ENCODE data around the gene KLHL29. TPM values are rescaled to one million over a fixed set of nuclear protein-coding genes. Genes with fewer than 3 reads are reported as not detected.

Gene KLHL29
- total RNA-seq, 5 donors from 2014 or later (not counting 1 experiment from before 2014, with no cell fraction given), result 1.8 to 6.6 (median 2.5) TPM

DNA sequence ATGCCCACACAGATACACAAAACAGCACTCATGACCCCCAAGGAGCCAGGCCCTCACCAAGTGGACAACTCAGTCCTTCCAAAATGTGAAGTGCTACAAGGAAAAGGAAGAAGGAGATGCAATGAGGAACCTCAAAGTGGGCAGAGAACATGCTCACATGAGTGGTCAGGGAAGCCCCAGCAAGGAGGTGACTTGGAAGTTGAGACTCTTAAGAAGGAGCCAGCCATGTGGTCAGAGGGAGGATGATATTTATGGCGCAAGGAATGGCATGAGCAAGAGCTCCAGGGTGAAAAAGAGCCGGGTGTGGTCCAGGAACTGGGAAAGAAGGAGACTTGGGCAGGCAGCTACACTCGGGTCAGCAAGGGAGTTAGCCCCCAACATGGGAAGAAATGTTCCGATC is 30.0 kb upstream of the KLHL29 start:
- Histone ChIP-seq H3K27ac (ENCODE audit: low read length) (no peak overlapping the region), H3K27me3 (replicated peaks in 1 of 2; ENCODE audit: control insufficient read depth in 2 of 2, extremely low read depth in 1 of 2, insufficient read depth in 2 of 2, low read length in 1 of 2) (peaks cover 2 to 50% of the 10 kb centered on the region in 2 experiments), H3K9me3 (no peaks in the 10 kb centered on the region), H3K4me3 (ENCODE audit: control insufficient read depth in 1 of 2, extremely low read depth in 1 of 2, low read length in 1 of 2) (no peak overlapping the region), H3K36me3 (ENCODE audit: control insufficient read depth in 2 of 2, extremely low read depth in 1 of 2, insufficient read depth in 1 of 2, low read length in 1 of 2) (no peaks in the 10 kb centered on the region), H3K4me1 (ENCODE audit: control insufficient read depth in 1 of 2, extremely low read depth in 1 of 2, insufficient read depth in 2 of 2, low read length in 2 of 2) (peaks cover 0 to 8% of the 10 kb centered on the region in 2 experiments)
- peaks cover 36% of the 10 kb centered on the region in 2 donors for H3K27me3 Mint-ChIP-seq
- H3K9me3 Mint-ChIP-seq, result no peaks in the 10 kb centered on the region
- no peaks in the 10 kb centered on the region for H3K36me3 Mint-ChIP-seq
- no peaks in the 10 kb centered on the region for H3K4me1 Mint-ChIP-seq
- H3K27ac Mint-ChIP-seq, result no peak overlapping the region
- ATAC-seq (replicated peaks in 1 of 4) (no peak), DNase-seq (no peak)
- no peak overlapping the region for H3K4me3 Mint-ChIP-seq
- CTCF ChIA-PET, result no interaction called here
- POLR2A ChIA-PET, result no interaction called here
- WGBS (ENCODE audit: insufficient coverage), result 50% methylated on average over 2 of the region's 4 CpGs

DNA sequence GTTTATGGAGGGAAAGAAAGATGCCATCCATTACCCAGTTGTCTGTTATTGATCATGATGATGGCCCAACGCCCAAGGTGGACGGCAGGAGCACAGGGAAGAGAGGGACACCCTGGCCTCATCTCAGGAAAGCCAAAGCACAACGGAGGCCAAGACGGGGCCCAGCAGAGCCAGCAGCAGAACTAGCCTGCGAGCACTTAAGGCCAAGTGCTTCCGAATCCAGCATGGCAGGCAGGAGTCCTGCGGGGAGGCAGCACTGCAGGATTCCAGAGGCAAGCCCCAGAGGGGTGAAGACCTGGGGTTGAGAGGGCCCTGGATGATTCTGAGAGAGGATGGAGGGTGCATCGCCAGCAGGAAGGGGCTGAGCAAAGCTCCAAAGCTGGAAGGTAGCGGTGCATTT is 28.3 kb upstream of the KLHL29 start:
- POLR2A ChIA-PET, result no interaction called here
- WGBS (ENCODE audit: insufficient coverage), result 93% methylated on average over 9 of the region's 9 CpGs
- no peak overlapping the region for H3K4me3 ChIP-seq (ENCODE audit: control insufficient read depth in 1 of 2, extremely low read depth in 1 of 2, low read length in 1 of 2)
- peaks cover 0 to 2% of the 10 kb centered on the region in 2 experiments for H3K4me1 ChIP-seq (ENCODE audit: control insufficient read depth in 1 of 2, extremely low read depth in 1 of 2, insufficient read depth in 2 of 2, low read length in 2 of 2)
- H3K36me3 ChIP-seq (ENCODE audit: control insufficient read depth in 2 of 2, extremely low read depth in 1 of 2, insufficient read depth in 1 of 2, low read length in 1 of 2), result no peaks in the 10 kb centered on the region
- Mint-ChIP-seq H3K4me1 (no peaks in the 10 kb centered on the region), H3K36me3 (no peaks in the 10 kb centered on the region), H3K27me3 (peaks cover 34 to 40% of the 10 kb centered on the region in 2 donors), H3K9me3 (no peaks in the 10 kb centered on the region), H3K27ac (no peak overlapping the region), H3K4me3 (no peak overlapping the region)
- H3K27ac ChIP-seq (ENCODE audit: low read length), result no peak overlapping the region
- CTCF ChIA-PET, result no interaction called here
- no peak for DNase-seq
- H3K9me3 ChIP-seq, result no peaks in the 10 kb centered on the region
- peaks cover 2 to 36% of the 10 kb centered on the region in 2 experiments for H3K27me3 ChIP-seq (replicated peaks in 1 of 2; ENCODE audit: control insufficient read depth in 2 of 2, extremely low read depth in 1 of 2, insufficient read depth in 2 of 2, low read length in 1 of 2)
- no peak for ATAC-seq (replicated peaks in 1 of 4)

DNA sequence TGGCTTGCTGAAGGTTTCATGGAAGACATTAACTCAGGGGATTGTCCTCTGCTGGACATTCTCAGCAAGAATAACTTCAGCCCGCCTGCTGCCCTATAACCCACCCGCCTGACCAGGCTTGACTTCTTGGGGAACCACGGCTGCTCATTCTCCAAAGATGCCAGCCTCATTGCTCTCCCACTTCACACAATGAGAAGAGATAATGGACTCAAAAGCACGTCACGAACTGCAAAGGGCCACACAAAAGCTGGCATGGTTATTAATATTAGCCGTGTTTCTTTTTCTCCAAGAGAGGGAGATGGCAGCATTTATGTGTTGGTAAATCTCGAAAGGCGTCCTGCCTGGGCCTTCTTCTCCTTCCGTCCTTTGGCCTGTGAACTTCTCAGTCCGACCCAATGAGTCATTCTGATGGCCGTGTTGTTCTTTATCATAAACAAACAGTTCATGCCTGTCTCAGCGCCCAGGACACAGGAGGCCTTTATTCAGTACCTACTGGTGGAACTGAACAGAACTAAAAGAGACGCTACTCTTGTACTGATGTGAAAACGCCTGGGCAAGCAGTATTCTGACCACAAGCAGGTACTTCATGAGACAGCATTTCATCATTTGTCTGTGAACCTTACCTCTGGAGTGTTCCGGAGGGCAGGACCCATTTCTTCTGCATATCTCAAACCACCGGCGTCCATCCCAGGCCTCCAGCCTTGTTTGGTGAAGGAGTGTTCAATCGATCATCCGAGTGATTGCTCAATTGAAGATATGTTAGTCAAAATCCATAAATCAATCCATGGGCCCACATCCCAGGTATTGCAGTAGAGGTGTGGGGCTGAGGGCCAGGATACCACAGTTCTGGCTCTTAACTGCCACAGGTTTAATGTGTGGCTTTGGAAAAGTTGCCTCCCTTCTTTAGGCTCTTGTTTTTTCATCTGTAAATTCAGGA is 25.1 kb upstream of the KLHL29 start:
- no peak overlapping the region for H3K27ac Mint-ChIP-seq
- no peaks in the 10 kb centered on the region for H3K9me3 Mint-ChIP-seq
- Histone ChIP-seq H3K27ac (ENCODE audit: low read length) (no peak overlapping the region), H3K4me3 (ENCODE audit: control insufficient read depth in 1 of 2, extremely low read depth in 1 of 2, low read length in 1 of 2) (no peak overlapping the region), H3K36me3 (ENCODE audit: control insufficient read depth in 2 of 2, extremely low read depth in 1 of 2, insufficient read depth in 1 of 2, low read length in 1 of 2) (no peaks in the 10 kb centered on the region), H3K4me1 (ENCODE audit: control insufficient read depth in 1 of 2, extremely low read depth in 1 of 2, insufficient read depth in 2 of 2, low read length in 2 of 2) (no peaks in the 10 kb centered on the region), H3K27me3 (replicated peaks in 1 of 2; ENCODE audit: control insufficient read depth in 2 of 2, extremely low read depth in 1 of 2, insufficient read depth in 2 of 2, low read length in 1 of 2) (peaks cover 2 to 26% of the 10 kb centered on the region in 2 experiments), H3K9me3 (no peaks in the 10 kb centered on the region)
- CTCF ChIA-PET, result no interaction called here
- POLR2A ChIA-PET, result interaction anchor here in 1 of 2 donors (0.7 kb wide), 1 partner anchor 873 kb away, joined by 5 read pairs; no protein-coding TSS in a partner anchor
- H3K36me3 Mint-ChIP-seq, result no peaks in the 10 kb centered on the region
- H3K4me3 Mint-ChIP-seq, result no peak overlapping the region
- DNase-seq, result no peak
- H3K4me1 Mint-ChIP-seq, result no peaks in the 10 kb centered on the region
- WGBS (ENCODE audit: insufficient coverage), result 80% methylated on average over 12 of the region's 19 CpGs
- H3K27me3 Mint-ChIP-seq, result peaks cover 32 to 35% of the 10 kb centered on the region in 2 donors
- no peak for ATAC-seq (replicated peaks in 1 of 4)

DNA sequence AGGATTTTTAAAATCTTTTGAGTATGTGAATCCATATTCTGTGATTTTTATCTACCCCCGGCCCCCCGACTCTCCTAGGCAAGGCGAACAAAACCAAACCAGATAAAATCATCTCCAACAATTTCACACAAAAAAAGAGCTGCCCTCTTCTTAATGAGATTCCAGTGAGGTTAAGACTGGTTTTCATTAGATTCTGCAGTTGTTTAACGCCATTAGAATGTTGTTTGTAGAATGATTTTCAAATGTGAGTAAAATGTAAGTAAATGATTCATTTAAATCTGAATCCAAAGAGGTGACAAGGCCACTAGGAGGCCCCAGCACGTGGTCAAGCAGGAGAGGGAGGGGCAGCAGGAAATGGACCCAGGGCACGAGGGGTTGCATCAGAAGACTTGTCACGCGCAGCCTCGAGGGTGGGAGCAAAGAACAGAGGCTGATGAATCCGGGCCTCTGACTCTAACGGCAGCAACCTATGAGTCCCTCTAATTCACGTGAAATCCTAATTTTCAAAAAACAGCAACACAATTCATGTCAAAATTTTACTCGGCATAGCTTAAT is 24.3 kb upstream of the KLHL29 start:
- Mint-ChIP-seq H3K27me3 (peaks cover 32 to 36% of the 10 kb centered on the region in 2 donors), H3K27ac (no peak overlapping the region), H3K4me1 (no peaks in the 10 kb centered on the region), H3K36me3 (no peaks in the 10 kb centered on the region), H3K4me3 (no peak overlapping the region), H3K9me3 (peaks cover 0 to 6% (median 0%) of the 10 kb centered on the region in 3 donors)
- no peaks in the 10 kb centered on the region for H3K4me1 ChIP-seq (ENCODE audit: control insufficient read depth in 1 of 2, extremely low read depth in 1 of 2, insufficient read depth in 2 of 2, low read length in 2 of 2)
- no peaks in the 10 kb centered on the region for H3K36me3 ChIP-seq (ENCODE audit: control insufficient read depth in 2 of 2, extremely low read depth in 1 of 2, insufficient read depth in 1 of 2, low read length in 1 of 2)
- no peak for DNase-seq
- no peak overlapping the region for H3K27ac ChIP-seq (ENCODE audit: low read length)
- ChIA-PET POLR2A (no interaction called here), CTCF (no interaction called here)
- H3K4me3 ChIP-seq (ENCODE audit: control insufficient read depth in 1 of 2, extremely low read depth in 1 of 2, low read length in 1 of 2), result no peak overlapping the region
- WGBS (ENCODE audit: insufficient coverage), result 52% methylated on average over 5 of the region's 13 CpGs
- no peaks in the 10 kb centered on the region for H3K9me3 ChIP-seq
- peaks cover 2 to 22% of the 10 kb centered on the region in 2 experiments for H3K27me3 ChIP-seq (replicated peaks in 1 of 2; ENCODE audit: control insufficient read depth in 2 of 2, extremely low read depth in 1 of 2, insufficient read depth in 2 of 2, low read length in 1 of 2)
- no peak for ATAC-seq (replicated peaks in 1 of 4)

DNA sequence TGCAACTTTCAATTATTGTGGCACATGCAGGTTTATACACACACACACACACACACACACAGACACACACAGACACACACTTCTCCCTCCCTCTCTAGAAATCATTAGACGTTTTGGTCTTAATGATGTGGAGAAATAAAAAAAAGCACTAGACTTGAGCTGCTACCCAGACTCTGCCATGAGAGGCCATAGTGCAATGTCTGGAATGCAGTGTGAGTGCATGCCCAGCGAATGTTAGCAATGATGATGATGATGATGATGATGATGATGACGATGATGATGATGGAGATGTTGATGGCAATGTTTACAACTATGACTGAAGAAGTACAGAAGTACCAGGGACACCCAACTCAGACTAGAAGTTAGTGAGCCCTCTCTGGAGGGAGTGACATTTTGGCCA is 23.8 kb upstream of the KLHL29 start:
- H3K9me3 ChIP-seq, result no peaks in the 10 kb centered on the region
- POLR2A ChIA-PET, result no interaction called here
- H3K27me3 Mint-ChIP-seq, result peaks cover 32 to 36% of the 10 kb centered on the region in 2 donors

DNA sequence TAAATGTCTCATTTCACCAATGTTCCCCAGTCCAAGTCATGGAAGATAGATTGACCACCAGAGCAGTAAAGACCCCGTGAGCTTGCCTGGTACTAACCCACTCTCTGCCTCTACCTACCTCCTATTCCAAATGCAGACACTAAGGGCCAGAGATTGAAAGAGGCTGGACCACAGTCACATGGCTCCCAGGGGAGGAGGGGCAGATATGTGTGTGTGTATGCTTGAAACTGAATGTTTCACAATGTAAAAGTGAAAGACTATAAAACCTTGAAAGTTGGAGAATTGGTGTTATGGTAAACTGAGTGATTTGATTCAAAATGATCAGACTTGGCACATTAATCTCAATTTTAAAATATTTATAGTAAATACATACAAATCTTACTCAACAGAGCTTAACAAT is 21.7 kb upstream of the KLHL29 start:
- no peaks in the 10 kb centered on the region for H3K36me3 Mint-ChIP-seq
- Histone ChIP-seq H3K27ac (ENCODE audit: low read length) (no peak overlapping the region), H3K27me3 (replicated peaks in 1 of 2; ENCODE audit: control insufficient read depth in 2 of 2, extremely low read depth in 1 of 2, insufficient read depth in 2 of 2, low read length in 1 of 2) (peaks cover 2 to 16% of the 10 kb centered on the region in 2 experiments), H3K36me3 (ENCODE audit: control insufficient read depth in 2 of 2, extremely low read depth in 1 of 2, insufficient read depth in 1 of 2, low read length in 1 of 2) (no peaks in the 10 kb centered on the region), H3K4me3 (ENCODE audit: control insufficient read depth in 1 of 2, extremely low read depth in 1 of 2, low read length in 1 of 2) (no peak overlapping the region), H3K9me3 (no peaks in the 10 kb centered on the region), H3K4me1 (ENCODE audit: control insufficient read depth in 1 of 2, extremely low read depth in 1 of 2, insufficient read depth in 2 of 2, low read length in 2 of 2) (no peaks in the 10 kb centered on the region)
- no peak overlapping the region for H3K4me3 Mint-ChIP-seq
- POLR2A ChIA-PET, result no interaction called here
- CTCF ChIA-PET, result interaction anchor here in 1 of 2 donors (1.1 kb wide), 1 partner anchor 12 kb away, joined by 3 read pairs; no protein-coding TSS in a partner anchor
- peaks cover 0 to 6% (median 0%) of the 10 kb centered on the region in 3 donors for H3K9me3 Mint-ChIP-seq
- H3K27ac Mint-ChIP-seq, result no peak overlapping the region
- ATAC-seq (replicated peaks in 1 of 4), result no peak
- no peak for DNase-seq
- WGBS (ENCODE audit: insufficient coverage), result no CpG with 5 or more reads among the region's 1 CpG
- peaks cover 0 to 6% (median 2%) of the 10 kb centered on the region in 3 donors for H3K4me1 Mint-ChIP-seq
- H3K27me3 Mint-ChIP-seq, result peaks cover 31 to 36% of the 10 kb centered on the region in 2 donors

More for the DNA sequence above, 23.8 kb upstream of the KLHL29 start:
- ATAC-seq (replicated peaks in 1 of 4), result no peak
- Histone ChIP-seq H3K36me3 (ENCODE audit: control insufficient read depth in 2 of 2, extremely low read depth in 1 of 2, insufficient read depth in 1 of 2, low read length in 1 of 2) (no peaks in the 10 kb centered on the region), H3K4me1 (ENCODE audit: control insufficient read depth in 1 of 2, extremely low read depth in 1 of 2, insufficient read depth in 2 of 2, low read length in 2 of 2) (no peaks in the 10 kb centered on the region), H3K4me3 (ENCODE audit: control insufficient read depth in 1 of 2, extremely low read depth in 1 of 2, low read length in 1 of 2) (no peak overlapping the region), H3K27ac (ENCODE audit: low read length) (no peak overlapping the region), H3K27me3 (replicated peaks in 1 of 2; ENCODE audit: control insufficient read depth in 2 of 2, extremely low read depth in 1 of 2, insufficient read depth in 2 of 2, low read length in 1 of 2) (peaks cover 2 to 22% of the 10 kb centered on the region in 2 experiments)
- no peak overlapping the region for H3K27ac Mint-ChIP-seq
- CTCF ChIA-PET, result no interaction called here
- DNase-seq, result no peak
- no peak overlapping the region for H3K4me3 Mint-ChIP-seq
- WGBS (ENCODE audit: insufficient coverage), result 92% methylated on average over 2 of the region's 3 CpGs
- H3K4me1 Mint-ChIP-seq, result no peaks in the 10 kb centered on the region
- no peaks in the 10 kb centered on the region for H3K36me3 Mint-ChIP-seq
- H3K9me3 Mint-ChIP-seq, result peaks cover 0 to 6% (median 0%) of the 10 kb centered on the region in 3 donors
